SU-DHL-6 (cell line): Measurements from ENCODE around the gene TRIM7.

ENCODE experiments used
- H2AFZ ChIP-seq: fragments of 200-600 bp; sonication (generic); 2 replicates; pipeline ENCODE4 v1.6.1; 2014; ENCODE audit warnings: low read depth, mild to moderate bottlenecking, moderate library complexity, mixed read lengths, antibody characterized with exemption, low read length; ENCODE audit not compliant: severe bottlenecking
- H3F3A ChIP-seq: fragments of 200-600 bp; shearing (Covaris generic); 2 replicates; pipeline ENCODE4 v1.6.0; 2016; ENCODE audit warnings: antibody characterized with exemption, mild to moderate bottlenecking; ENCODE audit not compliant: insufficient read depth
- H3K27ac ChIP-seq: fragments of 200-600 bp; sonication (generic); 2 replicates; pipeline ENCODE4 v1.5.1; 2016; ENCODE audit warnings: low read depth, mild to moderate bottlenecking, low read length, moderate library complexity, mixed read lengths
- H3K27me3 ChIP-seq: fragments of 200-600 bp; sonication (generic), shearing (Covaris generic); 2 replicates; pipeline ENCODE4 v1.6.0; 2014; ENCODE audit warnings: mild to moderate bottlenecking, low read length
- H3K36me3 ChIP-seq: fragments of 200-600 bp; sonication (generic); 2 replicates; pipeline ENCODE4 v1.6.1; 2014; ENCODE audit warnings: mild to moderate bottlenecking, low read length, mixed read lengths
- H3K4me2 ChIP-seq: fragments of 300-600, 200-600 bp; shearing (Covaris generic), sonication (generic); 2 replicates; pipeline ENCODE4 v1.6.0; 2014; ENCODE audit warnings: low read length, low read depth, mild to moderate bottlenecking; ENCODE audit not compliant: poor library complexity, severe bottlenecking
- H3K4me3 ChIP-seq: fragments of 200-600 bp; sonication (generic); 2 replicates; pipeline ENCODE4 v1.5.1; 2014; ENCODE audit warnings: antibody characterized with exemption, low read length, mild to moderate bottlenecking, mixed read lengths; ENCODE audit not compliant: insufficient read depth, poor library complexity, severe bottlenecking
- H3K79me2 ChIP-seq: fragments of 200-600 bp; sonication (generic); 2 replicates; pipeline ENCODE4 v1.6.1; 2014; ENCODE audit warnings: mild to moderate bottlenecking, low read length, moderate library complexity; ENCODE audit not compliant: insufficient read depth
- H3K9ac ChIP-seq: fragments of 200-600 bp; sonication (generic); 2 replicates; pipeline ENCODE4 v1.7.0; 2014; ENCODE audit warnings: mild to moderate bottlenecking, low read length
- H3K9me2 ChIP-seq: fragments of 200-600 bp; sonication (generic); replicated peaks from 2 replicates; pipeline ENCODE4 v1.6.1; 2014; ENCODE audit warnings: low read length; ENCODE audit not compliant: insufficient read depth
- H3K9me3 ChIP-seq: fragments of 200-600 bp; sonication (generic); 2 replicates; pipeline ENCODE4 v1.6.1; 2014; ENCODE audit warnings: low read length, mixed read lengths; ENCODE audit not compliant: insufficient read depth
- H4K20me1 ChIP-seq: fragments of 200-600 bp; sonication (generic); 2 replicates; pipeline ENCODE4 v1.6.1; 2014; ENCODE audit warnings: low read depth, mild to moderate bottlenecking, antibody characterized with exemption, low read length, moderate library complexity, mixed read lengths
- CTCF ChIP-seq: fragments of 200-600 bp; sonication (generic); IDR thresholded peaks from one replicate; pipeline ENCODE4 v1.5.1; 2017; ENCODE audit warnings: antibody characterized with exemption, mild to moderate bottlenecking, low read length, moderate library complexity; ENCODE audit not compliant: insufficient read depth, poor library complexity, severe bottlenecking
- EZH2phosphoT487 ChIP-seq: fragments of 200-600 bp; sonication (generic), shearing (Covaris generic); conservative IDR thresholded peaks from 2 replicates; pipeline ENCODE4 v1.6.1; 2018; ENCODE audit warnings: mild to moderate bottlenecking, antibody characterized with exemption, low read length, moderate library complexity, mixed read lengths

The TRIM7 gene

GRCh38 chr5:181222630-181223057, 17.6 kb upstream of the TRIM7 start:
- H3K4me3 ChIP-seq = peak overlapping the region; percentile 56
- peak overlapping the region; percentile 98 for H3K4me2 ChIP-seq
- no peaks in the 10 kb centered on the region for H3K9me3 ChIP-seq
- H3K36me3 ChIP-seq = no peaks in the 10 kb centered on the region
- H3K9me2 ChIP-seq = no peaks in the 10 kb centered on the region
- H3K79me2 ChIP-seq = peaks cover 24% of the 10 kb centered on the region
- peak overlapping the region; percentile 80 for H3K9ac ChIP-seq
- peak overlapping the region; percentile 75 for H2AFZ ChIP-seq
- TF ChIP-seq EZH2phosphoT487 = no peak
- no peak for TF ChIP-seq CTCF
- H3K27me3 ChIP-seq = no peaks in the 10 kb centered on the region
- H3K27ac ChIP-seq = peak overlapping the region; percentile 95
- no peaks in the 10 kb centered on the region for H4K20me1 ChIP-seq
- peaks cover 44% of the 10 kb centered on the region for H3F3A ChIP-seq

GRCh38 chr5:181221792-181222629, 17.0 kb upstream of the TRIM7 start:
- peaks cover 24% of the 10 kb centered on the region for H3K79me2 ChIP-seq
- H3K27me3 ChIP-seq = no peaks in the 10 kb centered on the region
- peak overlapping the region; percentile 95 for H3K27ac ChIP-seq
- H4K20me1 ChIP-seq = no peaks in the 10 kb centered on the region
- H3K9me3 ChIP-seq = no peaks in the 10 kb centered on the region
- peak overlapping the region; percentile 80 for H3K9ac ChIP-seq
- peaks cover 49% of the 10 kb centered on the region for H3F3A ChIP-seq
- H3K36me3 ChIP-seq = no peaks in the 10 kb centered on the region
- no peak for TF ChIP-seq CTCF
- TF ChIP-seq EZH2phosphoT487 = no peak
- H3K4me2 ChIP-seq = peak overlapping the region; percentile 98
- H3K9me2 ChIP-seq = no peaks in the 10 kb centered on the region
- H2AFZ ChIP-seq = peak overlapping the region; percentile 75
- peak overlapping the region; percentile 56 for H3K4me3 ChIP-seq

- peak overlapping the region; percentile 98 for H3K4me2 ChIP-seq
- no peaks in the 10 kb centered on the region for H3K27me3 ChIP-seq
- H3K9me2 ChIP-seq = no peaks in the 10 kb centered on the region
- no peaks in the 10 kb centered on the region for H3K9me3 ChIP-seq
- no peaks in the 10 kb centered on the region for H4K20me1 ChIP-seq
- no peak overlapping the region for H2AFZ ChIP-seq
- H3F3A ChIP-seq = peaks cover 55% of the 10 kb centered on the region
- H3K9ac ChIP-seq = 0 out of 2 replicates have a peak overlapping the region, but pooled peaks have one; percentile 80
- peaks cover 19% of the 10 kb centered on the region for H3K79me2 ChIP-seq
- no peaks in the 10 kb centered on the region for H3K36me3 ChIP-seq
- TF ChIP-seq CTCF (no peak), EZH2phosphoT487 (no peak)
- H3K27ac ChIP-seq = peak overlapping the region; percentile 95
- peak overlapping the region; percentile 1 for H3K4me3 ChIP-seq
These were observed 16.3 kb upstream of the TRIM7 start for GRCh38 chr5:181221105-181221791.
